Common myeloid progenitor, CD34-positive (primary cell): ENCODE data around the gene SPOCD1.

ENCODE experiments used
- CTCF ChIA-PET: fragments of 350-600 bp; sonication (Branson Sonifier 250); formaldehyde crosslinking; loops from one replicate; lab custom pipeline; 2021; ENCODE audit warnings: antibody characterized with exemption; lab: Charles Lee
- POLR2A ChIA-PET: fragments of 350-600 bp; sonication (Branson Sonifier 250); formaldehyde crosslinking; loops from one replicate; lab custom pipeline; 2021; ENCODE audit warnings: antibody characterized with exemption; lab: Charles Lee
- DNase-seq, 3 donors: peaks; one replicate each; pipeline versions ENCODE4 v3.0.0 to v3.0.0-alpha.2; 2013
- H3K27ac ChIP-seq, 2 experiments: 1 replicate in 1 of 2; 2 replicates in 1 of 2; pipeline ENCODE4 v1.7.0; 2013; ENCODE audit warnings: inconsistent platforms in 2 of 2, low read length in 2 of 2, mild to moderate bottlenecking in 2 of 2, low read depth in 1 of 2, moderate library complexity in 1 of 2; ENCODE audit not compliant: severe bottlenecking in 2 of 2, insufficient read depth in 1 of 2, poor library complexity in 1 of 2
- H3K27me3 ChIP-seq, 5 experiments: replicated peaks in 2 of 5; 1 replicate in 3 of 5; 2 replicates in 2 of 5; pipeline versions ENCODE4 v1.6.1 to v1.7.0; 2013; ENCODE audit warnings: low read length in 4 of 5, mild to moderate bottlenecking in 2 of 5, moderate library complexity in 2 of 5, inconsistent platforms in 1 of 5; ENCODE audit not compliant: insufficient read depth in 5 of 5, control insufficient read depth in 4 of 5
- H3K36me3 ChIP-seq, 4 experiments: 1 replicate in 2 of 4; 2 replicates in 2 of 4; pipeline versions ENCODE4 v1.6.1 to v1.7.0; 2013; ENCODE audit warnings: low read length in 3 of 4, control low read depth in 1 of 4, mild to moderate bottlenecking in 1 of 4; ENCODE audit not compliant: control insufficient read depth in 4 of 4, insufficient read depth in 4 of 4
- H3K4me1 ChIP-seq, 4 experiments: 1 replicate in 3 of 4; 2 replicates in 1 of 4; pipeline versions ENCODE4 v1.6.1 to v1.7.1; 2013; ENCODE audit warnings: low read length in 3 of 4, mild to moderate bottlenecking in 3 of 4, control low read depth in 1 of 4, inconsistent platforms in 1 of 4, moderate library complexity in 1 of 4; ENCODE audit not compliant: control insufficient read depth in 4 of 4, insufficient read depth in 4 of 4; ENCODE audit errors: control extremely low read depth in 1 of 4
- H3K4me3 ChIP-seq, 7 experiments: 1 replicate in 4 of 7; 2 replicates in 3 of 7; pipeline versions ENCODE4 v1.5.1 to v1.7.0; 2013; ENCODE audit warnings: mild to moderate bottlenecking in 7 of 7, low read length in 6 of 7, moderate library complexity in 6 of 7, inconsistent platforms in 2 of 7, low read depth in 2 of 7, control low read depth in 1 of 7; ENCODE audit not compliant: insufficient read depth in 4 of 7, control insufficient read depth in 1 of 7; ENCODE audit errors: extremely low read depth in 1 of 7
- H3K9me3 ChIP-seq, 5 experiments: 1 replicate in 4 of 5; 2 replicates in 1 of 5; pipeline versions ENCODE4 v1.6.1 to v1.7.1; 2013; ENCODE audit warnings: low read length in 4 of 5, mild to moderate bottlenecking in 2 of 5, inconsistent platforms in 1 of 5, low read depth in 1 of 5, moderate library complexity in 1 of 5; ENCODE audit not compliant: control insufficient read depth in 4 of 5, insufficient read depth in 2 of 5; ENCODE audit errors: control extremely low read depth in 1 of 5
- WGBS: methylation state at CpG from one replicate; pipeline ENCODE4 v1.1.5; 2013; ENCODE audit not compliant: insufficient coverage; 5-methylcytosine and 5-hydroxymethylcytosine counted together

SPOCD1 gene

GRCh38 chr1:31812158-31812829 is 3.5 kb downstream of the SPOCD1 start:
- H3K4me3 ChIP-seq = no peak overlapping the region
- 58% methylated on average over 6 of the region's 9 CpGs for WGBS
- ChIA-PET CTCF (interaction anchor here (1.0 to 2.1 kb wide), 3 partner anchors 9 to 124 kb away, joined by 3 to 7 read pairs (median 3); no protein-coding TSS in a partner anchor), POLR2A (no interaction called here)
- no peaks in the 10 kb centered on the region for H3K27me3 ChIP-seq
- DNase-seq = no peak
- H3K36me3 ChIP-seq = no peaks in the 10 kb centered on the region
- H3K27ac ChIP-seq = no peak overlapping the region
- no peaks in the 10 kb centered on the region for H3K9me3 ChIP-seq
- peaks cover 0 to 8% (median 3%) of the 10 kb centered on the region in 4 experiments for H3K4me1 ChIP-seq

- Histone ChIP-seq H3K27me3 (no peaks in the 10 kb centered on the region), H3K4me1 (peaks cover 0 to 8% (median 2%) of the 10 kb centered on the region in 4 experiments), H3K36me3 (no peaks in the 10 kb centered on the region), H3K27ac (no peak overlapping the region), H3K9me3 (no peaks in the 10 kb centered on the region), H3K4me3 (no peak overlapping the region)
- WGBS = 88% methylated on average over 7 of the region's 7 CpGs
- CTCF ChIA-PET = interaction anchor here (0.5 to 1.4 kb wide), 4 partner anchors 8 to 127 kb away, joined by 3 to 5 read pairs (median 4); partner anchors contain the start of gene PTP4A2
- POLR2A ChIA-PET = interaction anchor here (0.6 kb wide), 1 partner anchor 30 kb away, joined by 5 read pairs; no protein-coding TSS in a partner anchor
- DNase-seq = no peak
These were observed 4.2 kb downstream of the SPOCD1 start for GRCh38 chr1:31811605-31812004.

GRCh38 chr1:31809698-31810097 is 6.1 kb downstream of the SPOCD1 start:
- 84% methylated on average over 4 of the region's 4 CpGs for WGBS
- CTCF ChIA-PET = no interaction called here
- no peak for DNase-seq
- H3K36me3 ChIP-seq = no peaks in the 10 kb centered on the region
- H3K27ac ChIP-seq = no peak overlapping the region
- no peaks in the 10 kb centered on the region for H3K9me3 ChIP-seq
- POLR2A ChIA-PET = no interaction called here
- no peaks in the 10 kb centered on the region for H3K27me3 ChIP-seq
- H3K4me3 ChIP-seq = no peak overlapping the region
- peaks cover 0 to 4% (median 2%) of the 10 kb centered on the region in 4 experiments for H3K4me1 ChIP-seq

- ChIA-PET POLR2A (no interaction called here), CTCF (no interaction called here)
- Histone ChIP-seq H3K4me1 (peaks cover 0 to 2% (median 0%) of the 10 kb centered on the region in 4 experiments), H3K9me3 (no peaks in the 10 kb centered on the region), H3K27me3 (no peaks in the 10 kb centered on the region), H3K36me3 (no peaks in the 10 kb centered on the region), H3K27ac (no peak overlapping the region), H3K4me3 (no peak overlapping the region)
- no peak for DNase-seq
- 63% methylated on average over 1 of the region's 4 CpGs for WGBS
These were observed 8.4 kb downstream of the SPOCD1 start for GRCh38 chr1:31807273-31808048.

- no peak for DNase-seq
- ChIA-PET POLR2A (no interaction called here), CTCF (no interaction called here)
- H3K36me3 ChIP-seq = no peaks in the 10 kb centered on the region
- H3K27me3 ChIP-seq = no peaks in the 10 kb centered on the region
- WGBS = 100% methylated on average over 4 of the region's 6 CpGs
- peaks cover 0 to 10% (median under 1%) of the 10 kb centered on the region in 4 experiments for H3K4me1 ChIP-seq
- no peaks in the 10 kb centered on the region for H3K9me3 ChIP-seq
- H3K4me3 ChIP-seq = no peak overlapping the region
- H3K27ac ChIP-seq = no peak overlapping the region
These were observed 10.5 kb downstream of the SPOCD1 start for GRCh38 chr1:31805318-31805717.

- no peak overlapping the region for H3K27ac ChIP-seq
- H3K4me1 ChIP-seq = peaks cover 0 to 10% (median under 1%) of the 10 kb centered on the region in 4 experiments
- H3K9me3 ChIP-seq = no peaks in the 10 kb centered on the region
- no peaks in the 10 kb centered on the region for H3K27me3 ChIP-seq
- H3K4me3 ChIP-seq = no peak overlapping the region
- CTCF ChIA-PET = interaction anchor here (0.6 to 1.2 kb wide), 4 partner anchors 7 to 658 kb away, joined by 3 to 5 read pairs (median 3); no protein-coding TSS in a partner anchor
- WGBS = no CpG with 5 or more reads among the region's 1 CpG
- POLR2A ChIA-PET = no interaction called here
- DNase-seq = no peak
- H3K36me3 ChIP-seq = no peaks in the 10 kb centered on the region
These were observed 11.7 kb downstream of the SPOCD1 start for GRCh38 chr1:31804098-31804497.

- Histone ChIP-seq H3K4me3 (no peak overlapping the region), H3K27ac (no peak overlapping the region), H3K4me1 (peaks cover 0 to 10% (median under 1%) of the 10 kb centered on the region in 4 experiments), H3K36me3 (no peaks in the 10 kb centered on the region), H3K27me3 (no peaks in the 10 kb centered on the region), H3K9me3 (no peaks in the 10 kb centered on the region)
- ChIA-PET POLR2A (no interaction called here), CTCF (interaction anchor here (0.6 to 1.2 kb wide), 4 partner anchors 8 to 658 kb away, joined by 3 to 5 read pairs (median 3); no protein-coding TSS in a partner anchor)
- no peak for DNase-seq
- no CpG with 5 or more reads among the region's 2 CpGs for WGBS
These were observed 12.2 kb downstream of the SPOCD1 start for GRCh38 chr1:31803610-31804009.
